Right lobe of liver (tissue), 6 donors: ENCODE results near the gene SH2D3C. TPM values are rescaled to one million over a fixed set of nuclear protein-coding genes. Genes with fewer than 3 reads are reported as not detected.

Source experiments
- ATAC-seq, 4 donors: fragments of 200-7000 bp; cut with Tn5 transposase; one replicate each; pipeline ENCODE4 v1.9.1; 2020; ENCODE audit warnings: mild to moderate bottlenecking in 4 of 4, moderate library complexity in 4 of 4
- DNase-seq, 3 donors: peaks; one replicate each; pipeline ENCODE4 v3.0.0-alpha.2; 2020
- H3K27ac ChIP-seq, 3 donors: fragments of 200-600 bp; one replicate each; pipeline ENCODE4 v1.8.0; 2022
- H3K27me3 ChIP-seq, 2 donors: fragments of 200-600 bp; one replicate each; pipeline ENCODE4 v1.8.0; 2022
- H3K36me3 ChIP-seq, 4 donors: fragments of 200-600 bp; sonication (generic) in 1 of 4; one replicate each; pipeline versions ENCODE4 v1.5.1 to v1.8.0; 2017 to 2022; ENCODE audit warnings: control low read depth in 1 of 4
- H3K4me1 ChIP-seq, 4 donors: fragments of 200-600 bp; sonication (generic) in 1 of 4; one replicate each; pipeline versions ENCODE4 v1.5.1 to v1.8.0; 2017 to 2022; ENCODE audit warnings: control low read depth in 1 of 4
- H3K4me3 ChIP-seq, 3 donors: fragments of 200-600 bp; one replicate each; pipeline ENCODE4 v1.8.0; 2022
- H3K9me3 ChIP-seq, 4 donors: fragments of 200-600 bp; sonication (generic) in 1 of 4; one replicate each; pipeline versions ENCODE4 v1.5.1 to v1.8.0; 2017 to 2022; ENCODE audit warnings: control low read depth in 1 of 4
- CTCF ChIP-seq, 4 donors: fragments of 200-600 bp in 3 of 4; fragments of 450-650 bp in 1 of 4; IDR thresholded peaks; one replicate each; pipeline versions ENCODE4 v1.5.1 to v1.8.0; 2016 to 2022; ENCODE audit warnings: antibody characterized with exemption in 4 of 4, mild to moderate bottlenecking in 2 of 4
- POLR2A ChIP-seq: fragments of 450-650 bp; IDR thresholded peaks from one replicate; pipeline ENCODE4 v1.6.1; 2017; ENCODE audit warnings: antibody characterized with exemption, mild to moderate bottlenecking
- WGBS: methylation state at CpG from one replicate; pipeline ENCODE4 v1.1.6; 2018; ENCODE audit warnings: low coverage, low lambda C conversion rate; ENCODE audit not compliant: insufficient coverage; ENCODE audit errors: missing lambda C conversion rate; 5-methylcytosine and 5-hydroxymethylcytosine counted together
- intact Hi-C, 2 donors: fragments of 100-400 bp; cut with DNase I; formaldehyde crosslinking; loops; one replicate each; pipeline versions ENCODE4 v1.11.2 to v1.14.1; 2022
- total RNA-seq, 6 experiments: library from RNA; depleted of rRNA in 2 of 6; stranded (reverse); fragments of >200 nt in 2 of 6; fragmentation: NEBNext Ultra II Directional in 3 of 6; extraction: Animal tissue kit (Norgen Biotek cat#: 25700) in 3 of 6; gene quantifications; one replicate each; pipeline versions ENCODE4 v1.1.0 to v1.2.4, GENCODE V29; 2016 to 2023
- donor health status: DM: no; HTN: yes; CAD: no.
- donor health status: DM: no; HTN: no; CAD: no.
- donor health status: DM: no; HTN: no; CAD: no.
- donor health status: DM: no; HTN: yes; CAD: no.
- donor health status: DM: no; HTN: yes; CAD: no.

The SH2D3C gene
- total RNA-seq, 6 experiments from 2014 or later, result 1.7 to 5.6 (median 2.7) TPM

- H3K9me3 ChIP-seq, result no peaks in the 10 kb centered on the region
- peak; percentile 3 to 23 (median 9) for ATAC-seq
- peak overlapping the region; percentile 7 to 58 (median 47) for H3K27ac ChIP-seq
- WGBS, result 51% methylated on average over 3 of the region's 17 CpGs
- no peaks in the 10 kb centered on the region for H3K4me1 ChIP-seq
- TF ChIP-seq POLR2A (no peak), CTCF (IDR thresholded peaks at IDR 0.05) (no peak)
- peak in 1 of 3 donors; percentile 58 for DNase-seq
- no peaks in the 10 kb centered on the region for H3K27me3 ChIP-seq
- H3K4me3 ChIP-seq, result no peak overlapping the region
- intact Hi-C loops, result loop anchor here in 1 of 2 donors (5.0 kb wide), 1 partner anchor 187 kb away; no protein-coding TSS in a partner anchor
- H3K36me3 ChIP-seq, result no peaks in the 10 kb centered on the region
Observed at GRCh38 chr9:127779136-127779981, 893 bp upstream of the SH2D3C start.

- TF ChIP-seq CTCF (IDR thresholded peaks at IDR 0.05) (no peak), POLR2A (no peak)
- Histone ChIP-seq H3K27ac (peak overlapping the region in 1 of 3 donors; percentile 58), H3K27me3 (no peaks in the 10 kb centered on the region), H3K4me1 (no peaks in the 10 kb centered on the region), H3K36me3 (no peaks in the 10 kb centered on the region), H3K4me3 (peak overlapping the region in 1 of 3 donors; percentile 14), H3K9me3 (no peaks in the 10 kb centered on the region)
- 51% methylated on average over 17 of the region's 18 CpGs for WGBS
- no peak for DNase-seq
- no peak for ATAC-seq
- intact Hi-C loops, result loop anchor here in 1 of 2 donors (5.0 kb wide), 1 partner anchor 185 kb away; no protein-coding TSS in a partner anchor
Observed at GRCh38 chr9:127777368-127777980, 992 bp downstream of the SH2D3C start.

GRCh38 chr9:127776924-127777289 lies 1.6 kb downstream of the SH2D3C start:
- Histone ChIP-seq H3K4me3 (peak overlapping the region in 1 of 3 donors; percentile 14), H3K36me3 (no peaks in the 10 kb centered on the region), H3K4me1 (no peaks in the 10 kb centered on the region), H3K27ac (no peak overlapping the region), H3K27me3 (no peaks in the 10 kb centered on the region), H3K9me3 (no peaks in the 10 kb centered on the region)
- WGBS, result 53% methylated on average over 4 of the region's 5 CpGs
- ATAC-seq (no peak), DNase-seq (no peak)
- intact Hi-C loops, result loop anchor here in 1 of 2 donors (5.0 kb wide), 1 partner anchor 185 kb away; no protein-coding TSS in a partner anchor
- TF ChIP-seq CTCF (IDR thresholded peaks at IDR 0.05) (no peak), POLR2A (no peak)

GRCh38 chr9:127776195-127776923 lies 2.1 kb downstream of the SH2D3C start:
- Histone ChIP-seq H3K4me3 (peak overlapping the region in 1 of 3 donors; percentile 14), H3K27ac (no peak overlapping the region)

More at GRCh38 chr9:127776195-127776923, 2.1 kb downstream of the SH2D3C start:
- no peak for DNase-seq
- TF ChIP-seq CTCF (IDR thresholded peaks at IDR 0.05) (no peak), POLR2A (no peak)
- H3K4me1 ChIP-seq, result no peaks in the 10 kb centered on the region
- 54% methylated on average over 8 of the region's 15 CpGs for WGBS
- H3K27me3 ChIP-seq, result no peaks in the 10 kb centered on the region
- no peaks in the 10 kb centered on the region for H3K36me3 ChIP-seq
- no peaks in the 10 kb centered on the region for H3K9me3 ChIP-seq
- intact Hi-C loops, result loop anchor here in 1 of 2 donors (5.0 kb wide), 1 partner anchor 184 kb away; no protein-coding TSS in a partner anchor
- peak in 1 of 4 donors; percentile 9 for ATAC-seq
